GM18502 (cell line): ENCODE results near the gene IL23A.

Experiments
- ATAC-seq: cut with Tn5 transposase; IDR thresholded peaks from one replicate; pipeline ENCODE4 v1.9.1; 2021; ENCODE audit warnings: mild to moderate bottlenecking; ENCODE audit not compliant: unreplicated experiment, poor library complexity

IL23A gene

GRCh38 chr12:56359851-56360767 lies 21.4 kb downstream of the IL23A start, which contains the start of gene STAT2:
STAT2 (minus strand) TSS chr12:56360107; CDS start chr12:56356571, 3,536 bp downstream.
- ATAC-seq: peak; percentile 94

- no peak for ATAC-seq
These were observed 22.9 kb downstream of the IL23A start for GRCh38 chr12:56361487-56362129.

- ATAC-seq: no peak
These were observed 23.7 kb downstream of the IL23A start, which contains the start of gene APOF for GRCh38 chr12:56362130-56363059. APOF (minus strand) TSS chr12:56362857; CDS start chr12:56362745, 112 bp downstream.

GRCh38 chr12:56366948-56367347 lies 28.3 kb downstream of the IL23A start:
- no peak for ATAC-seq

DNA sequence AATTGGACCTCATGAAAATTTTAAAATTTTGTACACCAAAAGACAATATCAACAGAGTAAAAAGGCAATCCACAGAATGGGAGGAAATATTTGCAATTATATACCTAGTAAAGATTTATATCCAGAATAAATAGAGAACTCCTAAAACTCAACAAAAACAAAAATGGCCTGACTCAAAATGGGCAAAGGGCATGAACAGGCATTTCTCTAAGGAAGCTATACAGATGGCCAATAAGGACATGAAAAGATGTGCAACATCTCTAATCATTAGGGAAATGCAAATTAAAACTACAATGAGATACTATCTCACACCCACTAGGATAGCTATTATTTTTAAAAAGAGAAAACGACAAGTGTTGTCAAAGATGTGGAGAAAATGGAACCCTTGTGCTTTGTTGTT lies 34.8 kb downstream of the IL23A start:
- no peak for ATAC-seq

DNA sequence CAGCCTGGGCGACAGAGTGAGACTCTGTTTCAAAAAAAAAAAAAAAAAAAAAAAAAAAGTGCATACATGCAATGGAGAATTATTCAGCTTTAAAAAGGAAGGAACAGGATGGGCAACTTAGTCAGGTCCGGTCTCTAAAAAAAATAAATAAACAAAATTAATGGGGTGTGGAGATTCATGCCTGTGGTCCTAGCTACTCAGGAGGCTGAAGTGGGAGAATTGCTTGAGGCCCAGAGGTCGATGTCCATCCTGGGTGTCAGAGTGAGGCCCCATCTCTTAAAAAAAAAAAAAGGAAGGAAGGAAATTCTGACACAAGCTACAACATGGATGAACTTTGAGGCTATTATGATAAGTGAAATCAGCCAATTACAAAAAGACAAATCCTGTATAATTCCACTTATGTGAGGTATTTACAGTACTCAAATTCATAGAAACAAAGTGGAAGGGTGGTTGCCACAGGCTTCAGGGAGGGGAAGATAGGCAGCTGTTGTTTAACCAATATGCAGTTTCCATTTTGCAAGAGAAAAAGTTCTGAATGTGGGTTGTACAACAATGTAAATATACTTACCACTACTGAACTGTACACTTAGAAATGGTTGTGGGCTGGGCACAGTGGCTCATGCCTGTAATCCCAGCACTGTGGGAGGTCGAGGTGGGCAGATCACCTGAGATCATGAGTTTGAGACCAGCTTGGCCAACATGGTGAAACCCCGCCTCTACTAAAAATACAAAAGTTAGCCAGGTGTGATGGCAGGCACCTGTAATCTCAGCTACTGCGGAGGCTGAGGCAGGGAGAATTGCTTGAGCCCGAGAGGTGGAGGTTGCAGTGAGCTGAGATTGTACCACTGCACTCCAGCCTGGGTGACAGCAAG lies 36.3 kb downstream of the IL23A start:
- peak; percentile 36 for ATAC-seq

GRCh38 chr12:56375598-56376434 lies 37.1 kb downstream of the IL23A start:
- ATAC-seq: peak; percentile 76

GRCh38 chr12:56377310-56377988 lies 38.8 kb downstream of the IL23A start:
- no peak for ATAC-seq

DNA sequence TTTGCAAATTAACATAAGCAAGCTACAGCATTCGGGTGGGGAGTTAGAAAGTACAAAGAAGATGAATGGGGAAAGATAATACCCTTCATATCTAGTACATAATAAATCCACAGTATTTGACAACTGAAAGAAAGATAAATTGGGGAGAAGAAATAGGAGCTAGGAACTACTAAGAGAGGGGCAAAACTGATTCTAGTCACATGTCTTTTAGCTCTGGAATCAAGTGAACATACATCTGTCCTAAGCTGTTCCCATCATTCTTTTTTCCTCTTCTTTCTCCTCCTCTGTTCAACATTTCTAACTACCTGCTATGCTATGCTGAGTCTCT lies 39.3 kb downstream of the IL23A start:
- ATAC-seq: no peak

DNA sequence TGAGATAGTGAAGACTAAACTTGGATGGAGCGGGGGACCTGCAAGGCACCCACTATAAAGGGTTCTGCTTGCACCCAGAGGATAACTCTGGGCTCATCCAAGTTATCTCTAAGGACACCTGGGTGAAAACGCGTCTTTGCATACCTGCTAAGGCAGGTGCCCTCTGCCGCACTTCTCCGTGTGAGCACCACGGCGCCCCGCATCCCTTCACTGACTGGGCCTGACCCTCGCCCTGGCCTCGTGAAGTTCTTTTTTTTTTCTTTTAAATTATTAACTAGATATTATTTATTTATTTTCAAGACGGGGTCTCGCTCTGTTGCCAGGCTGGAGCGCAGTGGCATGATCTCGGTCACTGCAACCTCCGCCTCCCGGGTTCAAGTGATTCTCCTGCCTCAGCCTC lies 43.9 kb downstream of the IL23A start:
- no peak for ATAC-seq

GRCh38 chr12:56385873-56386272 lies 47.2 kb downstream of the IL23A start:
- no peak for ATAC-seq

DNA sequence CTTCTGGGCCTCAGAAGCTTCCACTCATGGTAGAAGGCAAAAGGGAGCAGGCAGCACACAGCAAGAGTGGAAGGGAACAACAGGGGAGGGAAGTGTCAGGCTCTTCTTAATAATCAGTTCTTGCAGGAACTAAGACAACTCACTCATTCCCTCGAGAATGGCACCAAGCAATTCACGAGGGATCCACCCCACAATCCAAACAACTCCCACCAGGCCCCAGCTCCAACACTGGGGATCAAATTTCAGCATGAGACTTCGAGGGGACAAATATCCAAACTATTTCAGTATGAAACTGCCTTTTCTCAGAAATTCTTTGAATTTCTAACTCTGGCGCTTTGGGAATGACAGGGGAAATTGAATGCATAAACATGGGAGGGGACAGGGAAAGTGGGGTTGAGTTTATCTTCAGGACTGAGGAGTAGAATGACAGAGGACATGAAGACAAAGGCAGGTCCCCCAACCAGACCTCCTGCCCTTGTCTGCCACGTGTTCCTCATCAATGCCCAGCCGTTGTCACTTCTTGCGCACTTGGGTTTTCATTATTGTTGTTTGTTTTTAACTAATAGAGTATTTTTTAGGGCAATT lies 48.6 kb downstream of the IL23A start:
- ATAC-seq: no peak

DNA sequence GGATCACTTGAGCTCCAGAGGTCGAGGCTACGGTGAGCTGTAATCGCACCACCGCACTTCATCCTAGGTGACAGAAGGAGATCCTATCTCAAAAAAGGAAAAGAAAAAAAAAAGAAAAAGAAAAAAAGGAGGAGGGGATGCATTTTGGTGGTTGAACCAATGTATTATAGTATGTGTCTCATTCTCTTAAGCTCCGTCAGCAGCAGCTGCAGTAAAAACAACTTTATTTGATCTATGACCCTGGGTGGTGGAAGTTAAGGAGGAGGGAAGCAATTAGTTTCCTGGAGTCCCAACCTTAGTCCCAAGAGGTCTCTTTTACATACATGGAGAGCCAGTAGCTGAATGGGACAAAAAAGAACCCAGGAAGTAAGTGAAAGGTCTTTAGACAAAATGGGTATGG lies 50.7 kb downstream of the IL23A start:
- no peak for ATAC-seq
